SW480 (cell line): ENCODE data around the gene ADAMTS13.

ENCODE experiments used
- DNase-seq: peaks from one replicate; pipeline ENCODE4 v3.0.0-alpha.2; 2016; ENCODE audit warnings: low spot score

ADAMTS13 gene

GRCh38 chr9:133490865-133491655, 68.9 kb downstream of the ADAMTS13 start:
- no peak for DNase-seq

- DNase-seq = no peak
These were observed 69.4 kb downstream of the ADAMTS13 start for GRCh38 chr9:133491656-133491925.

DNA sequence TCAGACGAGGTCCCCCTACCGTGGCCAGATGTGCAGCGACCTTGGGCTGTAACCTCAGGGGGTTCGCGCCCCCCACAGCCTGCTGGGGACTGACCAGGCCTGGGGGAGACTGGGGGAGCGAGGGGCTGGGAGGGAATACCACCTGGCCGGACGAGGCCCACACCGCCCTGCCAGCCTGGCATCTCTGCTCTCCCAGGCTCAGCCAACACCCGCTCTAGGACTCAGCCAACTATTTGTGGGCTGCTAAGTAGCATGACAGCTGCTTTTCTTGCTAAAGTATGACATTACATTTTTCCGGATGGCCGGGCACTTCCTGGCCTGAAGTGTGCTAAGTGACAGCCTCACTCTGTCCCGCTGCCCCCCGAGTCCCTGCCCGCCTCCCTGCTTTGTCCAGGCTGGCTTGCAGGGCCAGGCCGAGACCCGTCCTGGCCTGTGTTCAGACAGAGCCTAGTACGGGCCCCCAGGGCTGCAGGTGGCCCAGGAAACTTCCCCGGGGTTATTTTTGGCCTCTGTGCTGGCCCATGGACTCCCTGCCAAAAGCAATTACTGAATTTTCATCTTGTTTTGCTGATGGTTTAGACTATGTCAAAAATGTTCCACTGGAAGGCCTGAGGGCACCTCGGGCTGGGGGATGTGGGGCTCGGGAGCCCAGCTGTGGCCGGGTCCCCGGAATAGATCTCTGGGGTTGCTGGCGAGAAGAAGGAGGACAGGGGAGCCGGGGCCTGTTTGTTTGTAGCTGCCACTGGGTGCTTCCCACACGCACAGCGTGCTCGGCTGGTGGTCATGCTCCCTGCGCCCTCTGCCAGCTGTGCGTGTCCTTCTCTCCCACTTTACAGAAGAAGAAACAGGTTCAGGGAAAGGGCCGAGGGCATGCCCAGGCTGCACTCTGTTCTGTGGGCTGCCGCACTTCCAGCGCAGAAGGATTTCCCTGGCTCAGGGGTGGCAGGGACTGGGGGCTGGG, 70.2 kb downstream of the ADAMTS13 start:
- no peak for DNase-seq

GRCh38 chr9:133493428-133493827, 71.3 kb downstream of the ADAMTS13 start:
- no peak for DNase-seq

- no peak for DNase-seq
These were observed 71.8 kb downstream of the ADAMTS13 start for GRCh38 chr9:133493845-133494540.

DNA sequence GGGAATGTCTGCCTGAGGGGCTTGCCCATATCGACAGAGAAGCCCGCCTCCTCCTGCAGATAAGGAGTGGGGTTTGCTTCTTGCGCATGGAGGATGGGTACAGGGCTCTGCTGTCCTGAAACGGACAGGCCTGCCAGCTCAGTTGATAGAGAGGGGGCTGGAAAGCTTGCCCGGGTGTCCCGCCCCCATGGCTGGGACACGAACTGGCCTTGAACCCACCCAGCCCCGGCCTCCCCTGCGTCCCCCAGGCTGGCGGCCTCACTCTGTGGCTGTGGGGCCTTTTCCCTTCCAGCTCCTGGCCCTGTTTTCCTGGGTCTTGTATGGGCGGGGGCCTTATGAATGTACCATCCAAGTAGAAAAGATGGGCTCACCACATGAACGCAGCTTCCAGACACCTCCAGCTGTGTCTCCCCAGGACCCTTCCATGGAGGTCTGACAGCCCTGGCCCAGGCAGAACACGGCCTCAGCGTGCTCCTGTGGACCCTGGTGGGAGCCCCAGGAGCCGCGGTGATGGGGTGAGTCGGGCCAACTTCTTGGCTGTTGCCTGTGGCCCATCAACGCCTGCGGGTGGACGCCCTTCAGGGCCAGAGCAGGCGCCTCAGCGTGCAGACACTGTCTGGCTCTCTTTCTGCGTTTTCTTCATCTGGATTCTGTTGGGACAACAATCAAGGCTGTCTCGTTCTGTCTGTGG, 72.6 kb downstream of the ADAMTS13 start:
- no peak for DNase-seq

DNA sequence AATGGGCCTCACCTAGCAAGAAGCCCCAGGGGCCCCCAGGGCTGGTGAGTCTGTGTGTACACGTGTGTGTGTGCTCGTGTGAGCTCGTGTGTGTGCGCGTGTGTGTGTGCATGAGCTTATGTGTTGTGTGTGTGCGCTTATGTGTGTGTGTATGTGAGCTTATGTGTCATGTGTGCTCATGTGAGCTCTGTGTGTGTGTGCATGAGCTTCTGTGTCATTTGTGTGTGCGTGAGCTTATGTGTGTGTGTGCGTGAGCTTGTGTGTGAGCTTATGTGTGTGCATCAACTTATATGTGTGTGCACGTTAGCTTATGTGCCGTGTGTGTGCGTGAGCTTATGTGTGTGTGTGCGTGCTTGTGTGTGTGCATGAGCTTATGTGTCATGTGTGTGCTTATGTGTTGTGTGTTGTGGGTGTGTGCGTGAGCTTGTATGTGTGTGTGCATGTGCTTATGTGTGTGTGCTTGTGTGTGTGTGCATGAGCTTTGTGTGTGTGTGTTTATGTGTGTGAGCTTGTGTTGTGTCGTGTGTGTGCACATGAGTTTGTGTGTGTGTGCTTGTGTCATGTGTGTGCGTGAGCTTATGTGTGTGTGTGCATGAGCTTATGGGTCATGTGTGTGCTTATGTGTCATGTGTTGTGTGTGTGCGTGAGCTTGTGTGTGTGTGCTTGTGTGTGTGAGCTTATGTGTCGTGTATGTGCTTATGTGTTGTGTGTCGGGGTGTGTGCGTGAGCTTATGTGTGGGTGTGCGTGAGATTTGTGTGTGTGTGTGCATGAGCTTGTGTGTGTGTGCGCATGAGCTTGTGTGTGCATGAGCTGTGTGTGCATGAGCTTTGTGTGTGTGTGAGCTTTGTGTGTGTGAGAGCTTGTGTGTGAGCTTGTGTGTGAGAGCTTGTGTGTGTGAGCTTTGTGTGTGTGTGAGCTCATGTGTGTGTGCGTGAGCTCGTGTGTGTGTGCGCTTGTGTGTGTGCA, 73.4 kb downstream of the ADAMTS13 start:
- DNase-seq = no peak

- DNase-seq = no peak
These were observed 75.0 kb downstream of the ADAMTS13 start for GRCh38 chr9:133496861-133497842.

DNA sequence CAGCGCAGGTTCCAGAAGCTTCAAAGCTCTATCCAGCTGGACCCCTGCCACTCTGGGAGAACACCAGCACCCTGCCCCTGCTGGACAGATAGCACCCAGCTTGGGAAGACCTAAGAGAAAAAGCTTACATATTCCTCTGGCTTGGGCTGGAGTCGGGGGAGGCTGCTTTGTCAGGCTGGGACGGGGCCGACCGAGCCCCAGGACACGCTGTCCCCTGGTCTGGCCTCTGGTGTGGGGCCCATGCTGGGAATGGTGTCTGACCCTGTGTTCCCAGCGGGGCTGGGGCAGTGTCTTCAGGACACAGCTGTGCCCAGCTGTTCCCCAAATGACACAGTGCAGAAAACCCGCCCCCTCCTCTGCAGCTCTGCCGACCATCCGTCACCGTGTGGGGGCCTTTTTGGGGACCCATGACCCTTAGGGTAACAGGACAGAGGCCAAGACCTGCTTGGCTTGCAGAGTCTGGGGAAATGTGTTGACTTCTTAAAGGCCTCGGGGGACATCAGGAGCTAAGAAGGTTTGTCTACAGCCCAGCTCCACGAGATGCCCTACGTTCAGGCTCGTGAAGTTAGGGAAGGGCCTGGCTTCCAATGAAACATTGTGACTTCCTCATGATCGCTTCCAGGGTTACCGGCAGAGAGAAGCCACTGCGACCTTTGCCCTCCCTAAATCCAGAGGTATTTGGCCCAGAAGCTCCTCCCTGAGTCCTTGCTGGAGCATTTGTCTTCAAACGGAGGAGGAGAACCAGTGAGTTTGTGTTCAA, 77.1 kb downstream of the ADAMTS13 start:
- DNase-seq = no peak

GRCh38 chr9:133499892-133500270, 77.7 kb downstream of the ADAMTS13 start:
- no peak for DNase-seq

- DNase-seq = no peak
These were observed 79.9 kb downstream of the ADAMTS13 start for GRCh38 chr9:133502112-133502511.

GRCh38 chr9:133505186-133505830, 83.1 kb downstream of the ADAMTS13 start:
- no peak for DNase-seq

GRCh38 chr9:133505901-133506652, 83.9 kb downstream of the ADAMTS13 start:
- no peak for DNase-seq

DNA sequence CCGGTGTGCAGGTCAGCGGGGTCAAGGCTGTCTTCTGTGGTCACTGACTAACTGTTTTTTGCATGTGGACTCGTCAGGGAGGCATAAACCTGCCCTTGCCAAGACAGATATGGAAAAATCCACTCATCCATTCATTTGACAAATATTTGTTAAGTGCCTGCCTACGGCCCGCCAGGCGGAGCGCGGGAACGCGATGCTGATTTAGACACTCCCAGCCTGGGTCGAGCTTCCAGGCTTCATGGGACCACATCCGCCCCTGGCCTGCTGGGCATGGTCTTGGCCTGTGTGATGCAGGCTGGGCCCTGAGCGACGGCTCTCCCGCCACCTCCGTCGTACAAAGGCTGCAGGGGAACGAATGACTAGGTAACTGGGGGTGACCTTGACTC, 84.5 kb downstream of the ADAMTS13 start:
- peak; percentile 81 for DNase-seq

GRCh38 chr9:133507246-133507965, 85.2 kb downstream of the ADAMTS13 start:
- DNase-seq = no peak

DNA sequence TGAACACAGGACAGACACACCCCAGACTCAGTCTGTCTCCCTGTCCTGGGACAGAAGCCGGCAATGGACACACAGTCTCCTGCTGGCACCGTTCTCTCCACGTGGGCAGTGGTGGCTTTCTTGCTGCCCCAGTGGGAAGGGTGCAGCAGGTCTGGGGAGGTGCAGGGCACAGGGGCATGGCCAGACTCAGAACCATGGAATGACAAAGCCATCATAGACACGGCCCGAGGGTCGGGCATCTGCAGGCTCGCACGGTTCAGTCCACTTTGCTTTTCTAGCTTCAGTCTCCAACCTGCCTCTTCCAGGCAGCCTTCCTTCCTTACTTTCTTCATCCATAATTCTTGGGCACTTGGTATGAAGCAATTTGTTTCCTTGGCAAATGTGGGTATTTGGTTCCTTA, 85.9 kb downstream of the ADAMTS13 start:
- no peak for DNase-seq
